Smooth muscle cell (in vitro differentiated cells): ENCODE data around the gene PYGO2. TPM values are rescaled to one million over a fixed set of nuclear protein-coding genes. Genes with fewer than 3 reads are reported as not detected.
A peak's percentile ranks its signal among the peaks of the same experiment; 100 is the strongest.

Experiments
- DNase-seq: peaks from one replicate; lab custom pipeline; 2025; ENCODE audit not compliant: unreplicated experiment; lab: John Stamatoyannopoulos, UW
- H2AFZ ChIP-seq: fragments of 200-600 bp; sonication (generic); 2 replicates; pipeline ENCODE4 v1.6.0; 2016; ENCODE audit warnings: antibody characterized with exemption, low read depth, mild to moderate bottlenecking
- H3F3A ChIP-seq: fragments of 200-600 bp; sonication (generic); 2 replicates; pipeline ENCODE4 v1.6.0; 2017; ENCODE audit warnings: antibody characterized with exemption, low read depth
- H3K27ac ChIP-seq: fragments of 200-600 bp; sonication (generic); 2 replicates; pipeline ENCODE4 v1.5.1; 2016; ENCODE audit warnings: low read depth, mild to moderate bottlenecking
- H3K27me3 ChIP-seq: fragments of 200-600 bp; sonication (generic); 2 replicates; pipeline ENCODE4 v1.6.1; 2016; ENCODE audit warnings: low read depth, mild to moderate bottlenecking
- H3K36me3 ChIP-seq: fragments of 200-600 bp; sonication (generic); 2 replicates; pipeline ENCODE4 v1.5.1; 2016; ENCODE audit warnings: low read depth
- H3K4me1 ChIP-seq: fragments of 200-600 bp; sonication (generic); 2 replicates; pipeline ENCODE4 v1.5.1; 2016; ENCODE audit warnings: low read depth
- H3K4me2 ChIP-seq: fragments of 200-600 bp; sonication (generic); 2 replicates; pipeline ENCODE4 v1.6.0; 2016; ENCODE audit warnings: mild to moderate bottlenecking
- H3K4me3 ChIP-seq: fragments of 200-600 bp; sonication (generic); 2 replicates; pipeline ENCODE4 v1.5.1; 2016; ENCODE audit warnings: mild to moderate bottlenecking
- H3K79me2 ChIP-seq: fragments of 200-600 bp; sonication (generic); 2 replicates; pipeline ENCODE4 v1.6.0; 2016; ENCODE audit warnings: low read depth, mild to moderate bottlenecking
- H3K9ac ChIP-seq: fragments of 200-600 bp; sonication (generic); 2 replicates; pipeline ENCODE4 v1.6.0; 2016; ENCODE audit warnings: low read depth
- H3K9me3 ChIP-seq: fragments of 200-600 bp; sonication (generic); replicated peaks from 2 replicates; pipeline ENCODE4 v1.5.1; 2016; ENCODE audit warnings: low read depth
- H4K20me1 ChIP-seq: fragments of 200-600 bp; sonication (generic); 2 replicates; pipeline ENCODE4 v1.6.0; 2016; ENCODE audit warnings: low read depth
- CTCF ChIP-seq: fragments of 200-600 bp; sonication (generic); IDR thresholded peaks from 2 replicates; pipeline ENCODE4 v1.5.1; 2017; ENCODE audit warnings: borderline replicate concordance, mild to moderate bottlenecking, antibody characterized with exemption; ENCODE audit not compliant: insufficient read depth, poor library complexity, severe bottlenecking
- WGBS: methylation state at CpG from one replicate; pipeline ENCODE4 v1.1.7; 2016; ENCODE audit warnings: low lambda C conversion rate; 5-methylcytosine and 5-hydroxymethylcytosine counted together
- polyA plus RNA-seq: library from polyadenylated mRNA; unstranded; fragments of >200 nt; fragmentation: Nextera tagmentation; extraction: Ambion mirVana; gene quantifications from 2 replicates; pipeline ENCODE4 v1.2.1, GENCODE V29; 2016
- total RNA-seq: library from RNA; depleted of rRNA; stranded (reverse); fragments of >200 nt; gene quantifications from 2 replicates; pipeline ENCODE4 v1.2.3, GENCODE V29; 2014

The PYGO2 gene
- total and polyA plus RNA-seq, 2 experiments from 2014 or later, result 18.4 to 27.9 TPM

DNA sequence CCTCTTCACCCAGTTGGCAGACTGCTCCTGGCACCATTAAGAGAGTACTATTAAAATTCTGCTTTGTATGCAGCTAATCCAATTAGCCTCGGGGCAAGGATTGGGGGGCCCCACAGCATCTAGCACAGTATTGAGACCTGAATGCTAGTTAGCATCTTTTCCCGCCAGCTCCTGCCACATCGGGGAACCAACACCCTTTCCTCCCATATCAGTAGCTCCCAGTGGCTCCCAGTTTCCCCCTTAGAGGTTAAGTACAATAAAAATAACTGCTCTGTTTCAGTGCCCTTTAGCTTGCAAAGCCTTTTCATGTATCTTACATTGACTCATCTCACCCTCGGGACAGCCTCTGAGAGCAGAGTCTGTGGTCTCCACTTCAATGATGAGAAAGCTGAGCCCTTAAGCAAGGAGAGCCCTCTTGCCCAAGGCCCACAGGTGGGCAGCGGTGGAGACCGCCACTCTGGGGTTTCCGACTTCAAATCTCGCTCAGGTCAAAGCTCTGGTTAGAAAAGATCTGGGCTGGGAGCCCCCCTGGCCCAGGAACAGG, 20.9 kb downstream of the PYGO2 start:
- H2AFZ ChIP-seq, result no peak overlapping the region
- no peak for DNase-seq
- H3K27ac ChIP-seq, result no peak overlapping the region
- peaks cover 15% of the 10 kb centered on the region for H3K4me1 ChIP-seq
- no peaks in the 10 kb centered on the region for H3K27me3 ChIP-seq
- WGBS, result 82% methylated on average over 8 of the region's 8 CpGs
- H4K20me1 ChIP-seq, result no peaks in the 10 kb centered on the region
- no peaks in the 10 kb centered on the region for H3K36me3 ChIP-seq
- H3K4me2 ChIP-seq, result no peak overlapping the region
- H3K4me3 ChIP-seq, result no peak overlapping the region
- no peaks in the 10 kb centered on the region for H3K9me3 ChIP-seq
- no peaks in the 10 kb centered on the region for H3K79me2 ChIP-seq
- no peak for TF ChIP-seq CTCF
- H3K9ac ChIP-seq, result no peak overlapping the region
- no peaks in the 10 kb centered on the region for H3F3A ChIP-seq

DNA sequence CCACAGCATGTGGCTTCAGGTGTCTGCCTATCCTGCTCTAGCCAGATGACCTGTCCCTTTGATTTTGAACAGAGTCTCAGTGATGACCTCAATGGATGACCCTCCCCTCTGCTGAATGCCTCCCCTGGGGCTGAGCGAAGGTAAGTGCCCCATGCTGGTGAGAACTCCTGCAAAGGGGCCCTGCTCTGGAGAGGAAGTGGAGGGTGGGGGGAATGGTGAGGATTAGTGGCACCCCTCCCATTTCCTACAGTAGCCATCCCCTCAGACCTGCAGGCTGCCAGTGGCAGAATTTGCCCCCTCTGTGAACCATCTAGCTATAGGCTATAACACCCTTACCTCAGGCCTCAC, 21.4 kb downstream of the PYGO2 start:
- TF ChIP-seq CTCF, result no peak
- 92% methylated on average over 1 of the region's 1 CpG for WGBS
- H3K36me3 ChIP-seq, result no peaks in the 10 kb centered on the region
- H3K9ac ChIP-seq, result no peak overlapping the region
- peaks cover 15% of the 10 kb centered on the region for H3K4me1 ChIP-seq
- H4K20me1 ChIP-seq, result no peaks in the 10 kb centered on the region
- no peak overlapping the region for H3K4me3 ChIP-seq
- no peaks in the 10 kb centered on the region for H3K79me2 ChIP-seq
- no peak overlapping the region for H2AFZ ChIP-seq
- no peak overlapping the region for H3K4me2 ChIP-seq
- no peaks in the 10 kb centered on the region for H3K27me3 ChIP-seq
- DNase-seq, result no peak
- no peaks in the 10 kb centered on the region for H3K9me3 ChIP-seq
- H3K27ac ChIP-seq, result no peak overlapping the region
- H3F3A ChIP-seq, result no peaks in the 10 kb centered on the region

DNA sequence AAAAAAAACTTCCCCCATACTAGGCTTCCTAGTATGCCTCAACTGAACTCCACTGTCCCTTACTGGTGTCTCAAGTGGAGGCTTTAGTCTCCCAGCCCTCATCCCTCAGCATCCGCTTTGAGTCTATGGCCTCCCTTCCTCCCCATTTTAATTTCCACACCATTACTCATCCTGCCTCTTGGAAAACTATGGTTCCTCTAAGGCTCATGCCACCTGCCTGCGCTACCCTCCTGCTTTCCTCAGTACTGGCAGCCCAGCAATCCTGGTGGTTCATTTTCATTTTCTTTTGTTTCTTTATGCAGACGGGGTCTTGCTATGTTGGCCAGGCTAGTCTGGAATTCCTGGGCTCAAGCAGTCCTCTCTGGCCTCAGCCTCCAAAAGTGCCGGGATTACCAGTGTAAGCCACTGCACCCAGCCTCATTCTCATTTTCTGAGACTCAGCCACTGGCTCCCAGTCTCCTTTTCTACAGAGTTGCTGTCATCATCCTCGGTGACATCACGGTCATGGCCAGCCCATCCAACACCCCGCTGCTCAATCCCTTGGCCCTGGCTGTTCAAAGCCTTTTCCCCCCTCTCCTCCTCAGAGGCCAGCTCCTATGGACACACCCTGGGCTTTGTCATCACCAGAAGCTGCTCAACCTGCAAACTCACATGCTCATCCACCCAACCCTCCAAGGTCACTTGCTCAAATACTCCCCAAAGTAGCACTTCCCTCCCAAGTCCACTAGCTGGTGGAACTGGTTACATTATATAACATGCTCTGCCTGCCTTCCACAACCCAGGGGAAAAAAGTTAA, 22.8 kb downstream of the PYGO2 start:
- Histone ChIP-seq H4K20me1 (no peaks in the 10 kb centered on the region), H3K27me3 (no peaks in the 10 kb centered on the region), H3K4me3 (no peak overlapping the region), H3K4me2 (no peak overlapping the region), H3K36me3 (no peaks in the 10 kb centered on the region), H3K79me2 (no peaks in the 10 kb centered on the region), H2AFZ (no peak overlapping the region), H3K9ac (no peak overlapping the region), H3F3A (no peaks in the 10 kb centered on the region), H3K9me3 (no peaks in the 10 kb centered on the region), H3K4me1 (peaks cover 15% of the 10 kb centered on the region), H3K27ac (peak overlapping the region; percentile 96)
- 96% methylated on average over 7 of the region's 7 CpGs for WGBS
- TF ChIP-seq CTCF, result no peak
- no peak for DNase-seq

DNA sequence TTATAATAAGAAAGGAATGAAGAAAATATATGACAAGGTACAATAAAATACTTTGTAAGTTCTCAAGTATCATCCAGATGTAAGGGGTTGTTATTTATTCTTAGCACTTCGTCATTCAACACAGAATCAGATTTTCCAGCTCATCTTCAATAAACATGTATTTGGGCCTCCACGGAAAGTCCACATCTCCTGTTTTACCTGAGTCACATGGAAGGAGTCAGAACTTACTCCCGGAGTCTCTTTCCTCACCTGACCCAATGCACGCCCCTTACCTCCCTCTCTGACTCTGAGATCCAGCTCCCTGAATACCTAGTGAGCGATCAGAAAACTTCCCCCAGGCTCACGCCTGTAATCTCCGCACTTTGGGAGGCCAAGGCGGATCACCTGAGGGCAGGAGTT, 23.6 kb downstream of the PYGO2 start:
- no peaks in the 10 kb centered on the region for H3K79me2 ChIP-seq
- no peak for DNase-seq
- no peak for TF ChIP-seq CTCF
- H3K4me2 ChIP-seq, result peak overlapping the region; percentile 82
- H3K4me1 ChIP-seq, result peaks cover 15% of the 10 kb centered on the region
- H3K27me3 ChIP-seq, result no peaks in the 10 kb centered on the region
- WGBS, result 90% methylated on average over 8 of the region's 8 CpGs
- H3K27ac ChIP-seq, result peak overlapping the region; percentile 96
- no peaks in the 10 kb centered on the region for H3K9me3 ChIP-seq
- H3K9ac ChIP-seq, result peak overlapping the region; percentile 99
- H3K36me3 ChIP-seq, result no peaks in the 10 kb centered on the region
- peak overlapping the region; percentile 62 for H3K4me3 ChIP-seq
- H2AFZ ChIP-seq, result no peak overlapping the region
- no peaks in the 10 kb centered on the region for H3F3A ChIP-seq
- no peaks in the 10 kb centered on the region for H4K20me1 ChIP-seq
